Effector CD4-positive, alpha-beta T cell (primary cell): Measurements from ENCODE around the gene S1PR2.
"Not testable (repeated sequence)": the region's sequence is repeated elsewhere in the genome, so short reads cannot be mapped to it uniquely, and the experiment has no call there.

ENCODE experiments used
- DNase-seq: peaks from one replicate; pipeline ENCODE4 v3.0.0-alpha.2; 2020

S1PR2 gene

DNA sequence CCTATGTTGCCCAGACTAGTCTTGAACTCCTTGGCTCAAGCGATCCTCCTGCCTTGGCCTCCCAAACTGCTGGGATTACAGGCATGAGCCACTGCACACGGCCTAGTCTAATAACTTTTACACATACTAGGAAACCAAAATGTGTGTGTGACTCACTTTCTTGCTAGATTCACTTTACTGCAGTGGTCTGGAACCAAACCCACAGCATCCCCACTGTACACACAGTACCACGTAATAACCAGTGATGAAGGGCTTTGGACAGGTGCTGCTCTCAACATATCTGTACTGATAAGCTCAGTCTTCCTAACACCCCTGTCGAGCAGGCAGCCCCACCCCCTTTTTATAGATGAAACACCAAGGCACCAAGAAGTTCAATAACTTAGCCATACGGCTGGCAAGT is 41.5 kb downstream of the S1PR2 start:
- DNase-seq, result no peak

DNA sequence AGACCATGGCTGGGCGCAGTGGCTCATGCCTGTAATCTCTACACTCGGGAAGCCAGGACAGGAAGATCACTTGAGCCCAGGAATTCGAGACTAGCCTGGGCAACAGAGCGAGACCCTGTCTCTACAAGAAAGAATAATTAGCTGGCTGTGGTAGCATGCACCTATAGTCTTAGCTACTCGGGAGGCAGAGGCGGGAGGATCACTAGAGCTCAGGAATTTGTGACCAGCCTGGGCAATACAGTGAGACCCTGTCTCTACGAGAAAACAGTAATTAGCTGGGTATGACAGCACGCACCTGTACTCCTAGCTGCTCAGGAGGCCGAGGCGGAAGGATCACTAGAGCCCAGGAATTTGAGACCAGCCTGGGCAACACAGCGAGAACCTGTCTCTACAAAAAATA is 43.8 kb downstream of the S1PR2 start:
- DNase-seq, result no peak

DNA sequence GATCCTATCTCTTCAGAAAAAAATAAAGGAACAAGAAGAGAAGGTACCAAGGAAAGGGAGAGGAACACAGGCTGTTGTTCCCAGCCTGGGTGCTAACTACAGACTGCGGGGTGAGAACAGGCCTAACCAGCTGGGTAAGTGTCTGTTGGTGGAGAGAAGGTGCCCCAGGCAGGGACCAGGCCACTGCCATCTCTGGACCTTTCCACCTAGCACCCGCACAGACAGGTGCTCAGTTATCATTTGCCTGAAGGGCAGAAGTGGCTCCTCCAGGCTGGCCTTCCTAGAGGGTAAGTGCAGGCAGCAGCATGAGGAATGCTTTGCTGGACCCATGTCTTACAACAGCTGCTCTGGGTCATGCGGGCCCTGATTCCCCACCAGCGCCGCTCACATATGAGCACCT is 46.5 kb downstream of the S1PR2 start:
- DNase-seq, result no peak

DNA sequence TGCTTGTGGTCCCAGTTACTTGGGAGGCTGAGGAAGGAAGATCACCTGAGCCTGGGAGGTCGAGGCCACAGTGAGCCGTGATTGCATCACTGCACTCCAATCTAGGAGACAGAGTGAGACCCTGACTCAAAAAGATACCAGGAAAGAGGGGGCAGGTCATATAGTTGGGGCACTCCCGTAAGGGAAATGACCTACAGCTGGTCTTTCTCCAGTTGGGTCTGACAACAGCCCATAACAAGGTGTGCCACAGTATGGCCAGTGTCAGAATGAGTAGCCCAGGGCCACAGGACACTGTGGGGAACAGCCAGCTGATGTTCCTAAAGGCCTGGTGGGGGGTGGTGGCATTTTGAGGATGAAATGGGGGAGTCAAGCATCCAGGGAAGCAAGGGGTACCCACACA is 47.2 kb downstream of the S1PR2 start:
- no peak for DNase-seq

DNA sequence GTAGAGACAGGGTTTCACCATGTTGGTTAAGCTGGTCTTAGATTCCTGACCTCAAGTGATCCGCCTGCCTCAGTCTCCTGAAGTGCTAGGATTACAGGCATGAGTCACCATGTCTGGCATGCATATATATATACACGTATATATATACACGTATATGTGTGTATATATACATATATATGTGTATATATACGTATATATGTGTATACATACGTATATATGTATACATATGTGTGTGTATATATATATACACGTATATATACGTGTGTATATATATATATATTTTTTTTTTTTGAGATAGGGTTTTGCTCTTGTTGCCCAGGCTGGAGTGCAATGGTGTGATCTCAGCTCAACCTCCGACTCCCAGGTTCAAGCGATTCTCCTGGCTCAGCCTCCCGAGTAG is 48.3 kb downstream of the S1PR2 start:
- no peak for DNase-seq

DNA sequence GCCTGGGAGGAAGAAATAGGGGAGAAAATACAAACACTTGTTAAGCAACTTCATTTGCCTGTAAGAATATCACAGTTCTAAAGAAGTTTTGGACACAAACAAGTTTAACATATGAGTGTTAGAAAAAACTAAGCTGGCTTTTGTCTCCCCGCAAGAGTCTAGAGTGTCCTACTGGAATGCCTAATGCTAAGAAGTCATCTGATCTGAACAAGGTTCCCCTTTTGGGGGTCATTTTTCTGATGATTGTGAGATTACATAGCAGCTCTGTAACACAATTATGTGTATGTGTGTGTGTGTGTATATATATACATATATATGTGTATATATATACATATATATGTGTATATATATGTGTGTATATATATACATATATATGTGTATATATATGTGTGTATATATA is 49.1 kb downstream of the S1PR2 start:
- DNase-seq, result no peak

DNA sequence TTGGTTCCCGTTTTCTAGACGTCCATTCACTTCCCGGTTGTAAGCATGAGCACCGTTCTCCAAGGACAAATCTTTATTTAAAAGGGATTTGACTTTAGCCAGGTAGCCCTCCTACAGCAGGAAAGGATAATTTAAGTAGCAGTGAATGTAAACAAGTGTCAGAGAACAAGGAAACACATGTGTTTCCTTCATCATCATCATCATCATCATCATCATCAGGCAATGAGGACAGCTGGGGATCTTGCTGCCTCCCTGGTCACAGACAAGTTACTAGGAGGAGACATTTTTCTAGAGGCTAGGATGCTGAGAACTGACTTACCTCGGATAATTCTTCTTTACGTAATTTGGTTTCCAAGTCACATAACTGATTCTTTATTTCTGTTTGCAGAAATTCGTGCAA is 50.7 kb downstream of the S1PR2 start:
- no peak for DNase-seq

DNA sequence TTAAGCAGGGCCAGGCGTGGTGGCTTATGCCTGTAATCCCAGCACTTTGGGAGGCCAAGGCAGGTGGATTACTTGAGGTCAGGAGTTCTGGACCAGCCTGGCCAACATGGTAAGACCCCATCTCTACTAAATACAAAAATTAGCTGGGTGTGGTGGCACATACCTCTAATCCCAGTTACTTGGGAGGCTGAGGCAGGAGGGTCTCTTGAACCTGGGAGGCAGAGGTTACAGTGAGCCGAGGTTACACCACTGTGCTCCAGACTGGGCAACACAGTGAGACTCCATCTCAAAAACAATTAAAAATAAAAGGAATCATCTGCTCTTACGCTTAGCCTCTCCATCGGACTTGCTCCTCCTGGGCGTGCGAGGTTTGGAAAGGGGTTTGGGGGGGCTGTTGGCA is 51.1 kb downstream of the S1PR2 start:
- not testable (repeated sequence) for DNase-seq

DNA sequence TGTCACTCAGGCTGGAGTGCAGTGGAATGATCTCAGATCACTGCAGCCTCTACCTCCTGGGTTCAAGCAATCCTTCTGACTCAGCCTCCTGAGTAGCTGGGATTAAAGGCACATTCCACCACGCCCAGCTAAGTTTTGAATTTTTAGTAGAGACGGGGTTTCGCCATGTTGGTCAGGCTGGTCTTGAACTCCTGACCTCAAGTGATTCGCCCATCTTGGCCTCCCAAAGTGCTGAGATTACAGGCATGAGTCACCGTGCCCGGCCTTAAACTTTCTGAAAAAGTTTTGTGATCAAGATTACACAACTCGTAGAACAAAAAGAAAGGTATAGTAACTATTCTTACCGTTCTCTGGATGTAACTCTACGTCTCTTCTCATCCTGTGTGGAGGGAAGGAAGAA is 57.6 kb downstream of the S1PR2 start:
- no peak for DNase-seq
